ENCODE results near the gene ATRN. TPM values are rescaled to one million over a fixed set of nuclear protein-coding genes. Genes with fewer than 3 reads are reported as not detected.

ATRN gene
- total and polyA plus RNA-seq, 2 of the 8 experiments (the other 6 are each of a cell fraction or from before 2014, with no cell fraction given) = 12.0 to 17.4 TPM

DNA sequence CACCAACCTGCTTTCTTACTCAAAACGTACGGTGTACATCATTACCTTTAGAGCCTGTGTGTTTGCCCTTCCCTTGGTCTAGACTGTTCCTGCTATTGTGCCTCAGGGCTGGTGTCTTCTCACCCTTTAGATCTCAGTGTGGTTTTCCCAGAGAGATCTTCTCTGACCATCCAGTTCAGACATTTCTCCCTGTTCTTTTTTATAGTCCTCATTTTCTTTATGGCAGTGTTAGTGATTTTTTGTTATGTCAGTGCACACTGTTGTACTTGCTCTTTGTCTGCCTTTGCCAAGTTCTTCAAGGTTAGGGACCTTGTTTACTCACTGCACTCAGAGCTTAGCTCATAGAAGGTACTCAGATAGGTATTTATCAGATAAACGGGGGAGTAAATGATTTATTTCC lies 82.8 kb downstream of the ATRN start:
- Histone ChIP-seq H3K4me3 (ENCODE audit: extremely low read depth in 1 of 4, insufficient read depth in 2 of 4, low read depth in 3 of 4, low read length in 4 of 4) (no peak overlapping the region), H3K4me2 (ENCODE audit: insufficient read depth in 1 of 2, low read depth in 2 of 2, low read length in 2 of 2) (no peak overlapping the region), H2BK12ac (ENCODE audit: low read depth, low read length) (no peak overlapping the region), H3K9ac (replicated peaks in 1 of 4; ENCODE audit: extremely low read depth in 1 of 4, low read depth in 3 of 4, low read length in 3 of 4) (no peak overlapping the region), H4K5ac (ENCODE audit: insufficient read length, low read depth, low read length) (no peak overlapping the region), H3K4ac (replicated peaks; ENCODE audit: insufficient read length, low read depth, low read length) (no peak overlapping the region), H3K9me3 (ENCODE audit: insufficient read depth in 2 of 2, low read depth in 1 of 2, low read length in 1 of 2) (no peaks in the 10 kb centered on the region), H3K27ac (ENCODE audit: low read depth, low read length) (no peak overlapping the region), H3K4me1 (replicated peaks in 1 of 4; ENCODE audit: control insufficient read depth in 3 of 4, insufficient read depth in 4 of 4, low read length in 3 of 4) (no peaks in the 10 kb centered on the region), H3K23ac (ENCODE audit: insufficient read length) (no peak overlapping the region), H2AK5ac (ENCODE audit: low read depth, low read length) (no peak overlapping the region), H2BK15ac (ENCODE audit: low read length) (no peak overlapping the region), H2AFZ (ENCODE audit: low read length) (no peak overlapping the region), H2BK5ac (ENCODE audit: low read depth, low read length) (no peak overlapping the region), H3K27me3 (replicated peaks in 1 of 4; ENCODE audit: control insufficient read depth in 3 of 4, extremely low read depth in 1 of 4, insufficient read depth in 3 of 4, low read length in 3 of 4) (no peaks in the 10 kb centered on the region), H4K8ac (ENCODE audit: extremely low read depth, insufficient read depth, low read length) (no peak overlapping the region), H3K56ac (replicated peaks; ENCODE audit: insufficient read length, low read depth, low read length) (no peak overlapping the region), H3K79me1 (ENCODE audit: low read depth, low read length) (no peaks in the 10 kb centered on the region), H3K18ac (ENCODE audit: extremely low read depth, low read length) (no peak overlapping the region), H2BK120ac (replicated peaks; ENCODE audit: low read depth, low read length) (no peak overlapping the region), H4K20me1 (replicated peaks in 1 of 2; ENCODE audit: control insufficient read depth in 1 of 2, insufficient read depth in 2 of 2, low read length in 2 of 2) (peaks cover 0 to 1% of the 10 kb centered on the region in 2 experiments), H3K79me2 (ENCODE audit: control insufficient read depth in 1 of 2, insufficient read depth in 2 of 2, low read length in 2 of 2) (no peaks in the 10 kb centered on the region), H4K91ac (replicated peaks; ENCODE audit: insufficient read length, low read length) (no peak overlapping the region), H3K14ac (ENCODE audit: insufficient read length) (no peak overlapping the region), H3K23me2 (ENCODE audit: low read depth, low read length) (no peaks in the 10 kb centered on the region), H3K36me3 (ENCODE audit: control insufficient read depth in 2 of 4, insufficient read depth in 4 of 4, low read length in 3 of 4) (no peaks in the 10 kb centered on the region), H2BK20ac (ENCODE audit: low read length) (no peak overlapping the region)
- FAIRE-seq = no peak
- 53% methylated on average over 3 of the region's 3 CpGs; no CpG with 5 or more reads in 1 of the 2 experiments for WGBS, 2 experiments (ENCODE audit: extremely low coverage in 1 of 2, insufficient coverage in 1 of 2, insufficient read length in 1 of 2, insufficient replicate concordance in 2 of 2, low coverage in 1 of 2, low lambda C conversion rate in 2 of 2, missing lambda C conversion rate in 1 of 2)
- CTCF ChIA-PET (ENCODE audit: partially characterized antibody) = no interaction called here
- POLR2A ChIA-PET (ENCODE audit: partially characterized antibody) = no interaction called here
- no peak for DNase-seq (ENCODE audit: low read depth in 1 of 2, low spot score in 2 of 2)
- TF ChIP-seq RXRA (IDR thresholded peaks at IDR 0.05; ENCODE audit: insufficient read depth, low read depth, low read length) = no peak
- no peak for TF ChIP-seq ASH2L (IDR thresholded peaks at IDR 0.05; ENCODE audit: low read length)
- TF ChIP-seq, protein P1, sequence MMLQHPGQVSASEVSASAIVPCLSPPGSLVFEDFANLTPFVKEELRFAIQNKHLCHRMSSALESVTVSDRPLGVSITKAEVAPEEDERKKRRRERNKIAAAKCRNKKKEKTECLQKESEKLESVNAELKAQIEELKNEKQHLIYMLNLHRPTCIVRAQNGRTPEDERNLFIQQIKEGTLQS (IDR thresholded peaks at IDR 0.05; ENCODE audit: insufficient read depth, low read depth, low read length) = no peak
- TF ChIP-seq BRCA1 (IDR thresholded peaks at IDR 0.05; ENCODE audit: low read depth, low read length) = no peak

Measured in H1 (cell line).